GM12878 (cell line): ENCODE results near the gene ATP10D. TPM values are rescaled to one million over a fixed set of nuclear protein-coding genes. Genes with fewer than 3 reads are reported as not detected.
"Not testable (repeated sequence)": the region's sequence is repeated elsewhere in the genome, so short reads cannot be mapped to it uniquely, and the experiment has no call there.

Source experiments
- ATAC-seq: fragments of 200-7000 bp; cut with Tn5 transposase; 3 replicates; pipeline ENCODE4 v1.9.1; 2020; ENCODE audit warnings: mild to moderate bottlenecking, moderate library complexity
- BruUV-seq: library from RNA; stranded (reverse); fragments of 400-500 nt; replicated peaks from 2 replicates; lab custom pipeline; 2021; lab: Mats Ljungman, UMichigan
- CTCF ChIA-PET: fragments of 300-600 bp; sonication (Branson Sonifier 250); formaldehyde crosslinking; extraction: SDS; loops from one replicate; lab custom pipeline; 2021; ENCODE audit warnings: inconsistent platforms; lab: Yijun Ruan, JAX
- POLR2A ChIA-PET: fragments of 350-600 bp; formaldehyde crosslinking; extraction: SDS; loops from one replicate; lab custom pipeline; 2021; ENCODE audit warnings: inconsistent platforms; lab: Charles Lee
- RAD21 ChIA-PET: fragments of 300-600 bp; sonication (Branson Sonifier 250); formaldehyde crosslinking; loops from one replicate; lab custom pipeline; 2023; ENCODE audit warnings: antibody characterized with exemption; ENCODE audit not compliant: unreplicated experiment; lab: Charles Lee
- SMC1A ChIA-PET: fragments of 300-600 bp; sonication (Branson Sonifier 250); formaldehyde crosslinking; loops from one replicate; lab custom pipeline; 2023; ENCODE audit not compliant: unreplicated experiment, uncharacterized antibody; lab: Charles Lee
- DNase-seq: peaks from one replicate; pipeline ENCODE4 v3.0.0-alpha.2; 2011; ENCODE audit warnings: low read depth, low spot score
- FAIRE-seq: peaks from 3 replicates; lab custom pipeline; 2011; peaks lifted over from hg19 to GRCh38; lab: Jason Lieb, UNC
- H2AFZ ChIP-seq: 2 replicates; pipeline ENCODE4 v1.6.0; 2011; ENCODE audit warnings: low read depth, low read length, control low read depth; ENCODE audit not compliant: control insufficient read depth
- H3K27ac ChIP-seq: 2 replicates; pipeline ENCODE4 v1.5.1; 2011; ENCODE audit warnings: control low read depth; ENCODE audit not compliant: control insufficient read depth, insufficient read depth
- H3K27me3 ChIP-seq, 2 experiments: replicated peaks in 1 of 2; 2 replicates each; pipeline versions ENCODE4 v1.6.0 to v1.6.1; 2011; ENCODE audit warnings: low read length in 1 of 2; ENCODE audit not compliant: control insufficient read depth in 2 of 2, insufficient read depth in 2 of 2
- H3K36me3 ChIP-seq, 2 experiments: 2 replicates each; pipeline ENCODE4 v1.5.1; 2011; ENCODE audit warnings: low read length in 1 of 2; ENCODE audit not compliant: control insufficient read depth in 2 of 2, insufficient read depth in 2 of 2
- H3K4me1 ChIP-seq: 2 replicates; pipeline ENCODE4 v1.6.1; 2011; ENCODE audit warnings: mild to moderate bottlenecking, low read length, moderate library complexity, mixed read lengths; ENCODE audit not compliant: control insufficient read depth, insufficient read depth
- H3K4me2 ChIP-seq: 2 replicates; pipeline ENCODE4 v1.6.0; 2011; ENCODE audit warnings: control low read depth; ENCODE audit not compliant: control insufficient read depth, insufficient read depth
- H3K4me3 ChIP-seq: fragments of 200-600 bp; sonication (generic); 2 replicates; pipeline ENCODE4 v1.5.1; 2016
- H3K79me2 ChIP-seq: 2 replicates; pipeline ENCODE4 v1.6.0; 2011; ENCODE audit warnings: low read length; ENCODE audit not compliant: control insufficient read depth, insufficient read depth
- H3K9ac ChIP-seq: 2 replicates; pipeline ENCODE4 v1.8.0; 2011; ENCODE audit warnings: low read length, control low read depth, mixed read lengths; ENCODE audit not compliant: control insufficient read depth, insufficient read depth
- H3K9me3 ChIP-seq: replicated peaks from 3 replicates; pipeline ENCODE4 v1.5.1; 2011; ENCODE audit warnings: mild to moderate bottlenecking, low read length; ENCODE audit not compliant: control insufficient read depth, insufficient read depth
- H4K20me1 ChIP-seq: 2 replicates; pipeline ENCODE4 v1.6.0; 2011; ENCODE audit not compliant: control insufficient read depth, insufficient read depth
- ATF7 ChIP-seq: fragments of 450-650 bp; IDR thresholded peaks from 2 replicates; pipeline ENCODE4 v1.6.1; 2016; ENCODE audit warnings: low read depth, mild to moderate bottlenecking
- BHLHE40 ChIP-seq, 2 experiments: fragments of 450-650 bp in 1 of 2; IDR thresholded peaks; 2 replicates each; pipeline ENCODE4 v1.6.1; 2011 to 2017; ENCODE audit warnings: low read depth in 2 of 2, borderline replicate concordance in 1 of 2, improper control_type of control experiment in 1 of 2, low read length in 1 of 2, mild to moderate bottlenecking in 1 of 2
- CBFB ChIP-seq: IDR thresholded peaks from 2 replicates; pipeline ENCODE4 v1.6.1; 2016; ENCODE audit warnings: antibody characterized with exemption, low read depth
- CREB1 ChIP-seq: IDR thresholded peaks from 2 replicates; pipeline ENCODE4 v1.6.1; 2012; ENCODE audit warnings: low read depth, mild to moderate bottlenecking, inconsistent platforms
- ETV6 ChIP-seq, 2 experiments: fragments of 450-650 bp in 1 of 2; IDR thresholded peaks in 1 of 2; conservative IDR thresholded peaks in 1 of 2; 2 replicates each; pipeline ENCODE4 v1.6.1; 2014; ENCODE audit warnings: antibody characterized with exemption in 1 of 2, borderline replicate concordance in 1 of 2, low read depth in 1 of 2, mild to moderate bottlenecking in 1 of 2, moderate library complexity in 1 of 2
- EZH2 ChIP-seq: IDR thresholded peaks from 2 replicates; pipeline ENCODE4 v1.6.1; 2012; ENCODE audit warnings: low read depth, mild to moderate bottlenecking, control low read depth, inconsistent platforms, low read length, borderline replicate concordance; ENCODE audit not compliant: control insufficient read depth
- MLLT1 ChIP-seq: fragments of 450-650 bp; IDR thresholded peaks from 2 replicates; pipeline ENCODE4 v1.6.1; 2016; ENCODE audit warnings: mild to moderate bottlenecking
- NR2F1 ChIP-seq: fragments of 450-650 bp; conservative IDR thresholded peaks from 2 replicates; pipeline ENCODE4 v1.6.1; 2017; ENCODE audit warnings: mild to moderate bottlenecking
- PKNOX1 ChIP-seq: fragments of 450-650 bp; IDR thresholded peaks from 2 replicates; pipeline ENCODE4 v1.6.1; 2016; ENCODE audit warnings: mild to moderate bottlenecking
- RFX5 ChIP-seq: IDR thresholded peaks from 2 replicates; pipeline ENCODE4 v1.6.1; 2011; ENCODE audit warnings: low read depth, low read length, improper control_type of control experiment
- RUNX3 ChIP-seq: IDR thresholded peaks from 2 replicates; pipeline ENCODE4 v1.6.1; 2012; ENCODE audit warnings: low read length, inconsistent platforms
- SUZ12 ChIP-seq: fragments of 200-600 bp; sonication (generic); IDR thresholded peaks from one replicate; pipeline ENCODE4 v1.6.1; 2018; ENCODE audit warnings: antibody characterized with exemption, mild to moderate bottlenecking; ENCODE audit not compliant: unreplicated experiment
- ZBED1 ChIP-seq: IDR thresholded peaks from 2 replicates; pipeline ENCODE4 v1.6.1; 2016; ENCODE audit warnings: borderline replicate concordance
- WGBS: methylation state at CpG from one replicate; pipeline ENCODE4 v1.1.6; 2016; ENCODE audit warnings: low lambda C conversion rate; ENCODE audit not compliant: insufficient replicate concordance, insufficient coverage; ENCODE audit errors: missing lambda C conversion rate; 5-methylcytosine and 5-hydroxymethylcytosine counted together
- in situ Hi-C: fragments of 300-500 bp; cut with MboI; formaldehyde crosslinking; loops from 9 replicates; pipeline ENCODE4 v1.14.3; 2018; ENCODE audit warnings: mixed read lengths
- intact Hi-C: fragments of 100-400 bp; cut with micrococcal nuclease; formaldehyde crosslinking; loops from one replicate; pipeline ENCODE4 v1.14.2; 2022; ENCODE audit not compliant: unreplicated experiment
- polyA plus RNA-seq, 11 experiments: library from polyadenylated mRNA; depleted of rRNA in 4 of 11; unstranded in 6 of 11; stranded (reverse) in 5 of 11; fragments of >200 nt; fragmentation: Nextera tagmentation in 4 of 11; fragmentation: Illumina TruSeq in 1 of 11; extraction: Ambion mirVana in 4 of 11; extraction: Trizol in 1 of 11; gene quantifications; 1 replicate in 1 of 11; 2 replicates in 10 of 11; pipeline versions ENCODE4 v1.2.1 to v1.2.3, GENCODE V29; 2011 to 2016; ENCODE audit warnings: inconsistent platforms in 2 of 11, missing spikeins in 2 of 11, low read depth in 1 of 11
- total RNA-seq, 4 experiments: library from RNA; depleted of rRNA in 3 of 4; stranded (reverse); fragments of >200 nt in 3 of 4; fragmentation: Illumina TruSeq in 1 of 4; extraction: Trizol in 1 of 4; gene quantifications; 2 replicates each; pipeline versions ENCODE4 v1.2.1 to v1.2.3, GENCODE V29; 2013 to 2021

The ATP10D gene
- total and polyA plus RNA-seq, 10 of the 15 experiments (the other 5 are each of a cell fraction or from before 2014, with no cell fraction given) = 10.2 to 50.3 (median 19.1) TPM

GRCh38 chr4:47526281-47526680 is 41.2 kb downstream of the ATP10D start (continued):
- TF ChIP-seq BHLHE40 (IDR thresholded peaks at IDR 0.05; ENCODE audit: borderline replicate concordance in 1 of 2, low read depth in 2 of 2, low read length in 1 of 2) = no peak

- SMC1A ChIA-PET = interaction anchor here (1.5 to 1.6 kb wide), 2 partner anchors 9 to 20 kb away, joined by 4 read pairs; no protein-coding TSS in a partner anchor
- DNase-seq, intact Hi-C loops, POLR2A ChIA-PET, H3K27me3 ChIP-seq, H3K9me3 ChIP-seq, H3K4me2 ChIP-seq, in situ Hi-C loops, H3K4me3 ChIP-seq, H2AFZ ChIP-seq, CTCF ChIA-PET, FAIRE-seq, RAD21 ChIA-PET, H4K20me1 ChIP-seq, H3K9ac ChIP-seq, H3K79me2 ChIP-seq, H3K27ac ChIP-seq, BruUV-seq, ATAC-seq: not testable (repeated sequence)
- H3K36me3 ChIP-seq = peaks cover 0 to 27% of the 10 kb centered on the region in 2 experiments; a peak in 2 of 4 replicates
- peaks cover 13% of the 10 kb centered on the region for H3K4me1 ChIP-seq
- 77% methylated on average over 3 of the region's 3 CpGs for WGBS
These were observed 43.6 kb downstream of the ATP10D start for GRCh38 chr4:47528646-47529045.

- peaks cover 9% of the 10 kb centered on the region for H3K9me3 ChIP-seq
- intact Hi-C loops = loop anchor here (1.0 to 2.0 kb wide), 3 partner anchors 12 to 38 kb away; no protein-coding TSS in a partner anchor
- H2AFZ ChIP-seq = no peak overlapping the region
- ChIA-PET SMC1A (interaction anchor here (0.6 to 5.2 kb wide), 5 partner anchors 10 to 37 kb away, joined by 3 to 72 read pairs (median 26); no protein-coding TSS in a partner anchor), RAD21 (interaction anchor here (1.2 to 4.0 kb wide), 4 partner anchors 10 to 46 kb away, joined by 3 to 25 read pairs (median 14); partner anchors contain the start of gene ATP10D), CTCF (interaction anchor here (0.8 to 4.0 kb wide), 4 partner anchors 21 to 408 kb away, joined by 4 to 23 read pairs (median 13); no protein-coding TSS in a partner anchor), POLR2A (interaction anchor here (0.8 kb wide), 1 partner anchor 41 kb away, joined by 3 read pairs; no protein-coding TSS in a partner anchor)
- BruUV-seq = no TSS peak
- WGBS = 100% methylated on average over 1 of the region's 1 CpG
- H3K4me1 ChIP-seq = peaks cover 13% of the 10 kb centered on the region
- H3K4me2 ChIP-seq = 0 out of 2 replicates have a peak overlapping the region, but pooled peaks have one; percentile 24
- peaks cover 2 to 28% of the 10 kb centered on the region in 2 experiments for H3K36me3 ChIP-seq
- H3K27me3 ChIP-seq = no peaks in the 10 kb centered on the region
- no peak for FAIRE-seq
- no peaks in the 10 kb centered on the region for H4K20me1 ChIP-seq
- no peak overlapping the region for H3K4me3 ChIP-seq
- H3K79me2 ChIP-seq = no peaks in the 10 kb centered on the region; the same call in 1 of the 2 replicates
- in situ Hi-C loops = no loop called here
- H3K9ac ChIP-seq = no peak overlapping the region
- ATAC-seq = no peak
- DNase-seq = no peak
- peak overlapping the region; percentile 43; the same call in 1 of the 2 replicates for H3K27ac ChIP-seq
- no peak for TF ChIP-seq EZH2
- TF ChIP-seq CREB1 = no peak
- TF ChIP-seq ETV6 (conservative IDR thresholded peaks at IDR 0.05 in 1 of 2, IDR thresholded peaks at IDR 0.05 in 1 of 2; ENCODE audit: borderline replicate concordance in 1 of 2, low read depth in 1 of 2) = no peak
- TF ChIP-seq RUNX3 = no peak
- TF ChIP-seq ZBED1 = no peak
- TF ChIP-seq SUZ12 = no peak
- TF ChIP-seq ATF7 = no peak
- TF ChIP-seq CBFB = no peak
- no peak for TF ChIP-seq NR2F1
- no peak for TF ChIP-seq MLLT1
- no peak for TF ChIP-seq RFX5
- TF ChIP-seq PKNOX1 = no peak
These were observed 45.7 kb downstream of the ATP10D start for GRCh38 chr4:47530801-47531200.
